Measurements from ENCODE around the gene TEAD1.

DNA sequence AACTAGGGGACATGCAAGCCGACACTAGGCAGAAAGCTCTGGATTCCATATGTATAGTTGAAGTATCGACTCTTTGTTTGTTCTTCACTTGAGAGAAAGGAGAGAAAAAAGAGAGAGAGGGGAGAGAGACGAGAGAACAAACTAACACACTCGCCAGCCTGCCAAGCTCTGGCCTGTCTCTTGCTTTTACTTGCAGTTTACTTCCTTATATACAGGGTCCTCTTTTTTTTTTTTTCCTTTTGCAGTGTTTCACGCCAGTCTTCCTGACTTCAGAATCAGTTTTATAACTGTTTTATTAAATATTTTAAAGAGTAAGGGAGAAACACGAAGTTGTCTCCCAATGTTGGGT is 19.9 kb downstream of the TEAD1 start:
- TF ChIP-seq POLR2AphosphoS5 (IDR thresholded peaks at IDR 0.05) (no peak), TAF1 (IDR thresholded peaks at IDR 0.05; ENCODE audit: low read depth) (no peak), EZH2 (IDR thresholded peaks at IDR 0.05; ENCODE audit: borderline replicate concordance, insufficient read depth, low read length, poor library complexity, severe bottlenecking) (no peak), EP300 (conservative IDR thresholded peaks at IDR 0.05; ENCODE audit: poor library complexity, severe bottlenecking) (no peak), MXI1 (conservative IDR thresholded peaks at IDR 0.05; ENCODE audit: poor library complexity, severe bottlenecking) (no peak), RAD21 (conservative IDR thresholded peaks at IDR 0.05) (no peak)
- TF ChIP-seq, protein P1, sequence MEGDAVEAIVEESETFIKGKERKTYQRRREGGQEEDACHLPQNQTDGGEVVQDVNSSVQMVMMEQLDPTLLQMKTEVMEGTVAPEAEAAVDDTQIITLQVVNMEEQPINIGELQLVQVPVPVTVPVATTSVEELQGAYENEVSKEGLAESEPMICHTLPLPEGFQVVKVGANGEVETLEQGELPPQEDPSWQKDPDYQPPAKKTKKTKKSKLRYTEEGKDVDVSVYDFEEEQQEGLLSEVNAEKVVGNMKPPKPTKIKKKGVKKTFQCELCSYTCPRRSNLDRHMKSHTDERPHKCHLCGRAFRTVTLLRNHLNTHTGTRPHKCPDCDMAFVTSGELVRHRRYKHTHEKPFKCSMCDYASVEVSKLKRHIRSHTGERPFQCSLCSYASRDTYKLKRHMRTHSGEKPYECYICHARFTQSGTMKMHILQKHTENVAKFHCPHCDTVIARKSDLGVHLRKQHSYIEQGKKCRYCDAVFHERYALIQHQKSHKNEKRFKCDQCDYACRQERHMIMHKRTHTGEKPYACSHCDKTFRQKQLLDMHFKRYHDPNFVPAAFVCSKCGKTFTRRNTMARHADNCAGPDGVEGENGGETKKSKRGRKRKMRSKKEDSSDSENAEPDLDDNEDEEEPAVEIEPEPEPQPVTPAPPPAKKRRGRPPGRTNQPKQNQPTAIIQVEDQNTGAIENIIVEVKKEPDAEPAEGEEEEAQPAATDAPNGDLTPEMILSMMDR (IDR thresholded peaks at IDR 0.05; ENCODE audit: poor library complexity, severe bottlenecking) = no peak
- TF ChIP-seq, protein P2, sequence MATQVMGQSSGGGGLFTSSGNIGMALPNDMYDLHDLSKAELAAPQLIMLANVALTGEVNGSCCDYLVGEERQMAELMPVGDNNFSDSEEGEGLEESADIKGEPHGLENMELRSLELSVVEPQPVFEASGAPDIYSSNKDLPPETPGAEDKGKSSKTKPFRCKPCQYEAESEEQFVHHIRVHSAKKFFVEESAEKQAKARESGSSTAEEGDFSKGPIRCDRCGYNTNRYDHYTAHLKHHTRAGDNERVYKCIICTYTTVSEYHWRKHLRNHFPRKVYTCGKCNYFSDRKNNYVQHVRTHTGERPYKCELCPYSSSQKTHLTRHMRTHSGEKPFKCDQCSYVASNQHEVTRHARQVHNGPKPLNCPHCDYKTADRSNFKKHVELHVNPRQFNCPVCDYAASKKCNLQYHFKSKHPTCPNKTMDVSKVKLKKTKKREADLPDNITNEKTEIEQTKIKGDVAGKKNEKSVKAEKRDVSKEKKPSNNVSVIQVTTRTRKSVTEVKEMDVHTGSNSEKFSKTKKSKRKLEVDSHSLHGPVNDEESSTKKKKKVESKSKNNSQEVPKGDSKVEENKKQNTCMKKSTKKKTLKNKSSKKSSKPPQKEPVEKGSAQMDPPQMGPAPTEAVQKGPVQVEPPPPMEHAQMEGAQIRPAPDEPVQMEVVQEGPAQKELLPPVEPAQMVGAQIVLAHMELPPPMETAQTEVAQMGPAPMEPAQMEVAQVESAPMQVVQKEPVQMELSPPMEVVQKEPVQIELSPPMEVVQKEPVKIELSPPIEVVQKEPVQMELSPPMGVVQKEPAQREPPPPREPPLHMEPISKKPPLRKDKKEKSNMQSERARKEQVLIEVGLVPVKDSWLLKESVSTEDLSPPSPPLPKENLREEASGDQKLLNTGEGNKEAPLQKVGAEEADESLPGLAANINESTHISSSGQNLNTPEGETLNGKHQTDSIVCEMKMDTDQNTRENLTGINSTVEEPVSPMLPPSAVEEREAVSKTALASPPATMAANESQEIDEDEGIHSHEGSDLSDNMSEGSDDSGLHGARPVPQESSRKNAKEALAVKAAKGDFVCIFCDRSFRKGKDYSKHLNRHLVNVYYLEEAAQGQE (IDR thresholded peaks at IDR 0.05; ENCODE audit: borderline replicate concordance) = no peak

Data from neural cell (in vitro differentiated cells).